SKM-1 (cell line): Measurements from ENCODE around the gene IFFO2.

ENCODE experiments used
- DNase-seq: peaks from one replicate; lab custom pipeline; 2025; ENCODE audit not compliant: unreplicated experiment; lab: John Stamatoyannopoulos, UW

IFFO2 gene

DNA sequence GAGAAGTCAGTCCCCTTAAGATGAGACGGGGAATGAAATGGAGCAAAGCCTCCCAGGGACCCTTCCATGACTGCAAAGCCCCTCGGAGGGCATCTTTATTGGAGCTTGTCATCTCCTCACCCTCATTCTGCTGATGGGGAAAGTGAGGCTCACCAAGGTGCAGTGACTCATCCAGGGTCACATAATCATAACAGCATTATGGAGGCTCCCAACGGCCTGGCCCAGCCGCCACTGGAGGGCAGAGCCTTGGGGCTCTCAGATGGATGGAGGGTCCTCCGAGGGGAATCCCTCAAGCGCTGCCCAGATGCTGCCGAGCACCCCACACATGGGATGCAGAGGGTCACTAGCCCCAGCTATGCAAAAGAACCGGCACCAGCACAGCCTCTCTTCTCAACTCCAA, 18.9 kb downstream of the IFFO2 start:
- DNase-seq, result no peak

DNA sequence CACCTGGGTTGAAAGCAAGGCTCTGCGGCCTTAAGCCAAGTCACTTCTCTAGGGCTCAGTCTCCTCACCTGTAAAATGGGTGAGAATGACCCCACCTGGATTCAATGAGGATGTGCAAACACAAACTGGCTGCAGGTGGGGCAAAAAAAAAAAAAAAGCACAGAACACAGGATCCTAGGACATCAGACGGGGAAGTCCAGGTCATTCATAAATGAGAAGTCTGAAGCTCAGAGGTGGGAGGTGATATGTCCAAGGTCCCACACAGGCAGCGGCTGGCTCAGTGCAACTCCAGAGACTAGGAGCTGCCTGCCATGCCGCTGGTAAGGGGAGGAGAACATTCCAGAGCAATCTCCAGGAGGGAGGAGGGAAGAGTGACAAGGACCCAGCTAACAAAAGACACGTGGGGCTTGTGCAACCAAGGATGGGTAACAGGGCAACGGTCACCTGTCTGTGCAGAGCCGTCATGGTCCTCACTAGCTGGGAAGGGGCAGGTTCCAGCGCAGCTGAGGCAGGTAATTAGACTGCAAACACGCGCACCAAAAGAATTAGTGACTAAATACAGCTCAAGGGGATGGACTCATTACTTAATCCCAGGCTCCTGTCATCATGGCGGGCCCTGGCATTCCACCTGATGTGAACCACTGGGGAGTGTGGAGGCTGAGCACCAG, 19.5 kb downstream of the IFFO2 start:
- no peak for DNase-seq

DNA sequence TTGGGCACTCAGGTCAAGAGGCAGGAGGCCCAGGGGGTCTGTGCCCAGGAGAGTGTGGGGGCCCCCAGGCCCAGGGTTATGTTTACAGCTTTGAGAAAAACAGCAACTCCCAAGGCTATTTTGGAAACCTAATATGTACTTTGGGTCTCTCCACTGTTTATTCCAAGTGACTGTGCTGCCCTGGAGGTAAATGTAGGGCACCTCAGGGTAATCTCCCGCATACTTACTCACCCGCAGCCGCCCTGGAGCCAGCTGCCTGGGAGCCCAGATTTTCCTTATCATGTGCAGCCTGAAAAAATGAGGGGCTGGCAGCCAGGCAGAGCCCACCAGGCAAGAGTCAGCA, 20.0 kb downstream of the IFFO2 start:
- DNase-seq, result no peak

DNA sequence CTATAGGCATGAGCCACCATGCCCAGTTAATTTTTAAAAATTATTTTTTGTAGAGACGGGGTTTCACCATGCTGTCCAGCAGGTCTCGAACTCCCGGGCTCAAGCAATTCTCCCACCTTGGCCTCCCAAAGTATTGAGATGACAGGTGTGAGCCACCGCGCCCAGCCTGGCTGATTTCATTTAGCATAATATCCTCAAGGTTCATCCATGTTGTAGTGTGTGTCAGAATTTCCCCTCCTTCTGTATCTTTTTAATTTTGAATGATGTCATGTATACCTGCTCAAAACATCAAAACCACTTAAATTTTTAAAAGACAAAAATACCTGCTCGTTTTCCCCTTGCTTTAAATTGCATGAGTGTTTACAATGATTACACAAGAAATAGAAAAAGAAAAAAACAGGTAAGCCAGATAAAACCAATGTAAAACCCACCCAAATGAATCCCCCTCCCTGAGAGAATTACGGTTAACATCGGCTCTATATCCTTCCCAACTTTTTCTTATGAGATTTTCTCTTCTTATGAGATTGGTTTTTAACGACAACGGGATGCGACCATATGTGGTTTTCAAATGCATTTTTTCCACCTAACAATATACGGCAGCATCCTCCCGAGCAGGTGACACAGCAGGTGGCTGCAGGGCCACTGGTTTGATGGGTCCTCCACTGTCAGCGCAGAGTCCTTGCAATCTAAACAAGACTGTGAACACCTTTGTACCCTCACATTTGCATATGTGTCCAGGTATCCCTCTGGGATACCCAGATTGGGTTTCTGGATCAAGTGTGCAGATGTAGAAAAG, 22.1 kb downstream of the IFFO2 start:
- no peak for DNase-seq

DNA sequence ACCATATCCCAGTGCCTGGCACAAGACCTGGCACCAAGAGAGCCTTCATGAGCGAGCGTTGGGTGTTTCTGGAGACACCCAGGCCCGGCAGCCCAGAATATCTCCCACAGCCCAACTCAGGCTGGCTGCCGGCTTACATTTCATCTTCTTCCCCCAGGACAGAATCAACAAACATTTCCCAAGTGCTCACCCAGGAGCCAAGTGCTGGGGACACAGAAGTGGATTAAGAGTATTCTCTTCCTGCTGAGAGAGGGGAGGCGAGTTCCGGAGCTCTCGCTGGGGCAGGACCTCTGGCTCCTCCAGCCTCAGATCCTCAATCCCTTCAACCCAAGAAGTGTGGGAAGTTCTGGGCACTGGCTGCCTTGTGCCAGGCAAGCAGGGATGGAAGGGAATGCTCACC, 23.6 kb downstream of the IFFO2 start:
- no peak for DNase-seq

DNA sequence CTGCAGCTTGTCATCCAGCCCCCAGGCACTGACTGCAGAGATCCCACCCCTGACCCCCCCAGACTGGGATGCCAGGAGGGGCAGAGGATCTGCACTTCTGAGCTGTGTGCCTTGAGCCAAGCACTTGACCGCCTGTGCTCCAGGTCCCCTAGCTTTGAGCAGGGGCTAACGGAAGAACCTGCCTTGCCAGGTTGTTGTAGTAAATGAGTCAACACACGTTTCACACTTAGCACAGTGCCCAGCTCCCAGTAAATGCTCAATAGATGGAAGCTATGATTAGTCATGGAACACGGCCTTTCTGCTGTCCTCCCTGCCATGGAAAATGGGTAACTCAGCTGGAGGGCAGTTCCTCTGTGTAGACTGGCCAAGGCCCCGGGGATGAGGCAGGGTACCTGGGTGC, 24.1 kb downstream of the IFFO2 start:
- DNase-seq, result no peak

DNA sequence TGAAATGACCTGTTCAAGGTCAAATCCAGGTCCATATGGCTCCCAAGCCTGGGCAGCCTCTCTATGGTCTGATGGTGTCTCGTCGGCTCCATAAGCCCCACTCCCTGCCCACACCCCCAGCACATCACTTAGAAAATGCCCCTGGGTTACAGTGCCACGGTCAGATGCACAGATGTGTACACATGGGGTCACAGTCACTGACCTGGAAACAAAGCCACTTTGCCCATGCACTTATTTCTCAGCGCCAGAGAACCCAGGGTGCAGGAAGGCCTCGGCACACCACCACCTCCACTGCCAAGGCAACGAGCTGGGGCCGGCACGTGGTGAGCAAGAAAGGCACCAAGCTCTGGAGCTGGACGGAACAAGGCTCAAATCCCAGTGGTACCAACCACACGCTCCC, 24.7 kb downstream of the IFFO2 start:
- DNase-seq, result no peak

DNA sequence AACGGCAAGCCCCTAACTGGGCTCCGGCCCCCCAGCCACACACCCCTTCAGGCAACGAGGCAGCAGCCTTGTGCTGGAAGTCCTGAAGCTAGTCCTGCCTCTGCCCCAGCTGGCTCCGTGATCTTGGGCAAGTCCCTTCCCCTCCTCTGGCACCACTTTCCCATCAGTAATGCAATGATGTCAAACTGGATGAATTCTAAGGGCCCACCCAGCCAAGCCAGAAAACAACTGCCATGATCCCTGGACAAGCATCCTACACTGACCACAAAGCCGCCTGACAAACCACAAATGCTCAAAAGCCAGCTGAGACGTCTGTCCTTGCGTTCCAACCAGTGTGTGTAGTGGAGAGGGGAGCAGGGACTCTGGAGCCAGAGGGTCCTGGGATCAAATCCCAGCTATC, 26.8 kb downstream of the IFFO2 start:
- no peak for DNase-seq

DNA sequence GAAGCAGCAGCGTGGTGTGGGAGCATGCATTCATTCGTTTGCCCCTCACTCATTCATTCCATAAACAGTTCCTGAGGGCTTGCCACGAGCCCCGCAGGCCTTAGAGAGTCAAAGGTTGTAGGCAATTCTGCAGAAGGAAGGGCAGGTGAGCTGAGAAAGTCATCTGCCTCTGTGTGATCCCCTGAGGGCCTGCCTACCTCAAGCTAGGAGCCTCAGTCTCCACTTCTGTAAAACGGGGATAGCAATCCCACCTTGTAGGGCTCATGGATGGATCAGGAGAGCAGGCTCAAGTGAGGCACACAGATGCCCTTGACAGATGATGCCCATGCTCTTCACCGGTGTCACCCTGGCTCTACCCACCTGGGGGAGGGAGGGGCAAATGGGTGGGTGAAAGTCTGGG, 27.5 kb downstream of the IFFO2 start:
- DNase-seq, result no peak

DNA sequence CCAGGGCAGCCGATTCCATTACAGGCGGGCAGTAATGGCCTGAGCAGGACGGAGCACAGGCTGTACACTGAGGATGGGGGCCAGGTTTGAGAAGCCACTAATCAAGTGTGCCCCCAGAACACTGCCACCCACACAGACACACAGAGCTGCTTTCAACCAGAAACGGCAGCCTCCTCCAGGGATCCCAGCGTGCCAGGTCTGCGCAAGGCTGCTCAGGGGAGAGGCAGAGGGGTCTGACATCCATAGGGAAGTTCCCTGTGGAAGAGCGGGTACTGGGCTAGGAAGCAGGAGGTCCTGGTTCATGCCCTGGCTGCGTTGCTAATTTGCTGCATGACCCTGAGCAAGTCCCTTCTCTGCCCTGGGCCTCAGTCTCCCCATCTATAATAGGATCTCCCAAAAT, 28.1 kb downstream of the IFFO2 start:
- no peak for DNase-seq

DNA sequence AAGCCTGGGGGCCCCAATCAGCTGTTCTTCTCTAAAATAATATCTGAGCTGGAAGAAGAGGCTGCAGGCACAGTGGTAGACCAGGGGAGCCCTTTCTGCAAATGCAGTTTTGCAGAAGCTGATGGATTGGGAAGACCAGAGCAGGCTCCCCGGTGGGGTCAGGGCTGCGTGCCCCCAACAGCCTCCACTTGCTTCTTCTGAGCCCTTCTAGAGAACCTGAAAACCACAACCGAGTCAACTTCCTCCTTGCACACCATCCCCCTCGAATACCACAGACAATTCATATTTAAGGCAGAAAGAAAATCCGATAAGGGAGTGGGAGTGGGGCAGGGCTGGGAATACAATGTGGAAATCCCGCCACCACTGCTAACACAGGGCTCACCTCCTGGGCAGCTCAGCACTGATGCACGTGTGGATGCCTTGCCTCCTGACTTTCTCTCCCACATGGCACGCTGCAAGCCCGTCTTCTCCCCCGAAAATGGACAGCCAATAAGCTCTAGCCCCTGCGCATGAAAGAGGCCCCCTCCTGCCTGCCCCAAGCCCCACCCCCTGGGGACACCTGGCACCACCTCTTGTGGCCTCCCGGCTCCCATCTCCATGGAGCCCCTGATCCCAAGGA, 28.7 kb downstream of the IFFO2 start:
- peak; percentile 50 for DNase-seq

DNA sequence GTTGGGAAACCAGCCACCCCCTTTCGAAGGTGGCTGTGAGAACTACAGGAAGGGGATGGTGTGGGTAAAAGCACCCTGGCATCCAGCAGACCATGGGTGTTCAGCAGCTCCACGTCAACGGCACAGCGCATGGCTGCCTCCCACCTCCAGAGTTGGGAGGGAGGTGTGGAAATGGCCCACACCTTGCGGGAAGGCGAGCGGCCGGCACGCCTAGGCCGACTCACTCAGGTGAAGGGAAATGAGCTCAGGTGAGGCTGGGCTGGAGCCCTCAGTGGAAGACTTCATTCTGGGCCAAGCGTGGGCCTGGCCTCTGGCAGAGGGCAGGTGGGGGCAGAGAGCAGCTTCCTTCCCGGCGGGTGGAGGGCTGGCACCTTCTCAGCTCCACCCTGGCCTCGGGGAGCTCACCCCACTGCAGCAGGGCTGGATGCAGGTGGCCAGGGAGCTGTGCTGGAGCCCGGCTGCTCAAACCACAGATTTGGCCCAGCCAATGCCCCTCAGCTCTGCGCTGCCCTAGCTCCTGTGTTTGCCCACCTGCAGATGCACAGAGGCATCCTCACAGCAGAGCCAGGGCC, 29.3 kb downstream of the IFFO2 start:
- no peak for DNase-seq

DNA sequence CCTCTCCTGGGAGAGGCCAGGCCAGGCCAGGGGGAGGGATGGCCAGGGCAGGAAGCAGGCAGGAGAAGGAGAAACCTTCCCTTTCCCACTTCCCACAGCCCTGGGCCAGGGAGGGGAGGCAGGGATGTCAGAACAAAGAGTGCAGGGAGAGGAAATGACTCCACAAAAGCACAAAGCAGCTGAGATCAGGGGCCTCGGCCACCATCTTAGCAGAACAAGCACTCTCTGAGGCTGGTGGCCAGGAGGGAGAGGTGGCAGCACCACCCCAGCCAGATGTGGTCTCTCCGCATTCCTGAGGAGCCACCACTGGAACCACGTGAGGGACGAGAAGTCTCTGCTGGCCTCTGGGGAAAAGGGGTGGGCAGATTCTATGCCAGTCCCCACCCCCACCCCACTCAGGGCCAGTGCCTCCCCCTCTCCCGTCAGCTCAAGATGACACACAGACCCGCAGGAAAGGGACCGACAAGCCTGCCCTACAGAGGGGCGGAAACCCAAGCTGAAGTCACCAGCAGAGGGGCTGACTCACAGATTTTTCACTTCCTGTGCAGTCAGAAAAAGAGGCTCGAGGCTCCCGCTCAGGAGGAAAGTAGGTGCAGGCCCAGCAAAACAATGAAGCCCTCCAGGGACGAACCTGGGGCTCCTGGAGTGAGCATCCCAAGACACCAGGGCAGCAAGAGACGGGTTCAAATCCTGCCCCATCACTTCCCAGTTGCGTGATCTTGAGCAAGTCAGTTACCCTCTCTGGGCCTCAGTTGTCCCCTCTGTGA, 30.0 kb downstream of the IFFO2 start:
- DNase-seq, result peak; percentile 63

DNA sequence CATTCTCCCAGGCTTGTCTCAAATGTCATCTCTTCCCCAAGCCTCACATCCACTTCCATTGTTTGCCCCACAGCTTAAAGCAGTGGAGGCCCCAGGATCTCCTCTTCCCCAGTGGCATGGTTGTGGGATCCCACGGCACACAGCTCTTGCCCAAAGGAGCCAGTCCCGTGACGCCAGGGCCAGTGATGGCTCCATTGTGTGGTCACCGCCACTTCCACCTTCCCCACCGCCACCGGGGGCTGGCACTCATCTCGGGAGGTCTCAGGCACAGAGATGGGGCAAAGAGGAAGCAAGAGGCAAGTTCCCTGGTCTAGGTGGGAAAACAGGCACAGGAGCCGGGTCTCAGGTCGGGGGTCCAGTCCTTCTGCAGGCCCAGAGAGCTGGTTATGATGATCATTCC, 31.2 kb downstream of the IFFO2 start:
- no peak for DNase-seq

DNA sequence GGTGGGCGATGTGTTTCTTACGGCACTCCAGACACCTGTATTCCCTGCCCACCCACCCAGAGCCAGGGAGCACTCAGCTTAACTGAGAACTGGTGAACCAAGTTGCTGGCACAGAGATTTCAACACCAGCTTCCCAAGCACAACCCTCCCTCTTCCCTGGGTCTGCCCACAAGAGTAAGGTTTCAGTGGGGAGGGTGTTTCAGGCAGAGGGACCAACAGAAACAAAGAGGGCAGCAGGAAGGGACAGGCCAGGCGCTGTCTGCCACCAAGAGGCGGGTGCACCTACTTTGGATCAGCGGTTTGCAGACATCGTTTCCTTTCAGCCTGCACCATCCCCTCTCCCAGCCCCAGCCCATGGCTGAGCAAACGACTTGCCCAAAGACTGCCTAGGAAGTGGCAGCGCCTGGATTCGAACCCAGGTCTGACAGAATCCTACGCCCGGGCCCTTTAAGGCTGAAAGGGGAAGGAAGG, 32.2 kb downstream of the IFFO2 start:
- no peak for DNase-seq

DNA sequence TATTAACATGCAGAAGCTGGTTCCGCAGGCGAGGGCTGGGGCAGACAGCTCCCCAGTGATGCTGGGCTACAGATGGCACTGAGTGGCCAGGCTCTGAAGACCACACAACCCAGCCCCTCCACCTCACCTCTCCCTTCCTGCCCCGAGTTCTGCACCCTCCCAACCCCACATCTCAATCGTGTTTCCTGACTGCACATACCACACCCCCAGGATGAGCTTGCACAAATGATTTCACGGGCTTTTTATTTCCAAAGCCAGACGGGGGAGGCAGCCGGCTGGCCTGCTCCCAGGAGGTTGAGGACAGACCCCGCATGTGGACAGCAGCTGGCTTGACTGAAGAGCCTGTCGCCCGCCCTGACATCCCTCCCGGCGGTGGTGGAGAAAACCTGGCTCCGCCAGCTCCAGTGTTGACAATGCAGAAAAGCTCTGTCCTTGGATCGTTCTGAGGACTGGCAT, 32.7 kb downstream of the IFFO2 start:
- no peak for DNase-seq

DNA sequence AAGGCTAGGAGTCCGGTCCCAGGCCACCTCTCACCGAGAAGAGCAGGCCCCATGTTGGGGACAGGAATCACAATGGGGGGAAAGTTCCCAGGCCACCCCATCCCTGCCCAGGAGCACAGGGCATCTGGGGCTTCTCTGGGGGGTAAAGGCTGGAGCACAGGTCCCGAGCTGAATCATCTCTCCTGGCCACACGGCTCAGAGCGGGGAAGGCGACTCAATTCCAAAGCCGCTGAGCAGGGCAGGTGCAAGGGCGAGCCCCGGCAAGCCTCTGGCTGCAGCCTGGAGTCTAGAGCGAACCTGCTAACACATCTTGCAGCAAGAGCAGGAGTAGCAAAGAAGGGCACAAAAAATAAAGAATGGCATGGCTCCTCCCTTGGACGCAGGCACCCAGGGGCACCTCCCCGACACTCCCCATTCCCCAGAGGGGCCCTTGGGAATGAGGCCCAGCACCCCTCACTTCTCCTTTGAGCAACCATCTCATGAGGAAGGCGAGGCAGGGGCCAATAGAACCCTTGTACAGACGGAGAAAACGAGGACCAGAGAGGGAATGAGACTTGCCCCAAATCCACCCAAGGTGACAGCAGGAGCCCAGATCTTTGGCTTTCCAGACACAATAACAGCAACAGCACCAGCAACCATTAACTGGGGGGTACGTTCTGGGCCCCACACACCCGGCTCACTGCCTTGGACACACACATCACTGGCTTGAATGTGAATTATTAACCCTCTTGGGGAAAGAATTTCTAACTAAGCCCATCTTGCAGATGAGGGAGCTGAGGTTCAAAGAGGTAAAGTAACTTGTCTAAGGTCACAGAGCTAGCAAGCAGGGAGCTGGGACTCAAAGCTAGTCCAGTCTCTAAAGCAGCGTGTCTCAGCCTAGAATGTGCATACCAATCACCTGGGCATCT, 33.4 kb downstream of the IFFO2 start:
- no peak for DNase-seq

DNA sequence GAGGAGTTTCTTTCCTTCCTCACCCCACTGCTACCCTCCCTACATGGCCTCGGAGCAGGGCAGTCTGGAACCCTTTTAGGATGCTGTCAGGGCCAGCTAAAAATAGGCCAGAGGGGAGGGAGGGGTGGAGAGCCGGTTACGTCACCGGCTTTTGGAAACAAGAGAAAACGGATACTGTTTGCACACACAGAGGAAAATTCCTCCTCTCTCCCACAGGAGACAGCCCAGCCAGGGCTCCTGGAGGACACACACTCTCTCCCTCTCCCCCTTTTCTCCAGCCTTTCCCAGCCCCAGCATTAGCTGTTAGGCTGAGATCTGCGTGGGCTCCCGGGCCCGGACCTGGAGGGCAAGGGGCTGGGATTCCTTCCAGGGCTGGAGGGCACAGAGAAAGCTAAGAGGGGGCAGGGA, 34.2 kb downstream of the IFFO2 start:
- DNase-seq, result no peak

DNA sequence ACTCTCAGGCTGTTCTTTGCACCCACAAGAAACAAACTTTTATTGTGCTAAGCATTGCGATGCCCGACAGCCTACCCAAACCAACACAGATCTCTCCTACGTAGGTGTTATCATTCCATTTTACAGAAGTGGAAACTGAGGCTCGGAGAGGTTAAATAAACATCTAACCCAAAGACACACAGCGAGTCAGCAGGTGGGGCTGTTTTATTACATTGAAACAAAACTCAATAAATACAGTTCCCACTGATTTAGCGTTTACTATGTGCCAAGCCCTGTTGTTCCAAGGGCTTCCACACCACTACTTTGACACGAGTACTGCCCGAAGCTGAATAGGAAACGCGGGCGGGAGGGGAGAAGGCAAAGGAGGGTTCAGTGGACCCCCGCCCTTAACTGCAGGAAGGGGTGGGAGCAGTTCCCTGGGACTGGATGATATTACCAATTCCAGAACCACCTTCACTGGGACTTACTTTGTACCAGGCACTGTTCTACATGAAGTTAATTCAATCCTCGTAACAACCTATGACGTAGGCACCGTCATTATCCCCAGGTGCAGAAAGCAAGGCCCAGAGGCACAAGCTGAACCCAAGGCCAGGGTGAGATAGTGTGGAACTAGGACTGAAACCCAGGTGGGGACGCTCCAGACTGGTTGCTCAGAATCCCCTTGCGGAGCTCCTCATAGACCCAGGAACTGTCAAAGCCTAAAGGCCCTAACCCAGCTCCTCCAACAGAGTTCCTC, 34.8 kb downstream of the IFFO2 start:
- DNase-seq, result no peak
